IPS DF 4.7 (cell line): Measurements from ENCODE around the gene MSMP.

Source experiments
- DNase-seq: peaks from one replicate; pipeline ENCODE4 v3.0.0-alpha.2; 2013; ENCODE audit warnings: low spot score; ENCODE audit errors: extremely low read depth

Gene MSMP

GRCh38 chr9:35723426-35723825 is 30.6 kb downstream of the MSMP start:
- no peak for DNase-seq

GRCh38 chr9:35719546-35719945 is 34.5 kb downstream of the MSMP start:
- no peak for DNase-seq

GRCh38 chr9:35718721-35719511 is 35.2 kb downstream of the MSMP start:
- no peak for DNase-seq

GRCh38 chr9:35717132-35717870 is 36.8 kb downstream of the MSMP start:
- no peak for DNase-seq

GRCh38 chr9:35716230-35716629 is 37.8 kb downstream of the MSMP start:
- no peak for DNase-seq

- DNase-seq, result no peak
These were observed 39.4 kb downstream of the MSMP start for GRCh38 chr9:35714579-35715252.

GRCh38 chr9:35714123-35714522 is 40.0 kb downstream of the MSMP start:
- DNase-seq, result no peak

GRCh38 chr9:35713578-35713977 is 40.5 kb downstream of the MSMP start:
- no peak for DNase-seq

GRCh38 chr9:35712762-35713400 is 41.2 kb downstream of the MSMP start:
- DNase-seq, result no peak

GRCh38 chr9:35711501-35712428 is 42.3 kb downstream of the MSMP start:
- no peak for DNase-seq

GRCh38 chr9:35710818-35711500 is 43.1 kb downstream of the MSMP start:
- DNase-seq, result no peak

- no peak for DNase-seq
These were observed 45.9 kb downstream of the MSMP start for GRCh38 chr9:35708146-35708545.

- no peak for DNase-seq
These were observed 47.1 kb downstream of the MSMP start for GRCh38 chr9:35706951-35707350.

GRCh38 chr9:35705836-35706430 is 48.1 kb downstream of the MSMP start:
- DNase-seq, result no peak

GRCh38 chr9:35705372-35705771 is 48.7 kb downstream of the MSMP start:
- no peak for DNase-seq

GRCh38 chr9:35703906-35704672 is 50.0 kb downstream of the MSMP start:
- DNase-seq, result no peak
